Activated naive CD8-positive, alpha-beta T cell treated with anti-CD3 and anti-CD28 coated beads, Interleukin-2, amount 10 ng/mL, durations not matched to agents 7 days and 5 days (primary cell): ENCODE measurements around the gene OR51E2. TPM values are rescaled to one million over a fixed set of nuclear protein-coding genes. Genes with fewer than 3 reads are reported as not detected.

Experiments used
- ATAC-seq: fragments of 150-1000 bp; cut with Tn5 transposase; one replicate; pipeline ENCODE4 v1.10.0; 2021; ENCODE audit warnings: low read depth, moderate library complexity
- POLR2A ChIA-PET: fragments of 350-600 bp; sonication (Branson Sonifier 250); formaldehyde crosslinking; loops from one replicate; lab custom pipeline; 2021; ENCODE audit warnings: antibody characterized with exemption; lab: Charles Lee
- DNase-seq: peaks from one replicate; pipeline ENCODE4 v3.0.0; 2021
- H3K27ac Mint-ChIP-seq: one replicate; pipeline ENCODE4 v1.8.0; 2022; ENCODE audit warnings: mild to moderate bottlenecking, mixed read lengths
- H3K27me3 Mint-ChIP-seq: one replicate; pipeline ENCODE4 v1.8.0; 2022; ENCODE audit warnings: mild to moderate bottlenecking, moderate library complexity, mixed read lengths
- H3K36me3 Mint-ChIP-seq: one replicate; pipeline ENCODE4 v1.8.0; 2021; ENCODE audit warnings: mild to moderate bottlenecking, mixed read lengths
- H3K4me1 Mint-ChIP-seq: one replicate; pipeline ENCODE4 v1.8.0; 2021; ENCODE audit warnings: mixed read lengths
- H3K4me3 Mint-ChIP-seq: one replicate; pipeline ENCODE4 v1.8.0; 2022; ENCODE audit warnings: mild to moderate bottlenecking, moderate library complexity, mixed read lengths
- H3K9me3 Mint-ChIP-seq: one replicate; pipeline ENCODE4 v1.8.0; 2021; ENCODE audit warnings: mixed read lengths
- total RNA-seq, 2 experiments: library from RNA; stranded (reverse); gene quantifications; one replicate each; pipeline ENCODE4 v1.2.3, GENCODE V29; 2021

The OR51E2 gene
- total RNA-seq, 2 experiments from 2014 or later = not detected

GRCh38 chr11:4682623-4683419, 14.8 kb downstream of the OR51E2 start:
- H3K36me3 Mint-ChIP-seq = no peaks in the 10 kb centered on the region
- no peaks in the 10 kb centered on the region for H3K9me3 Mint-ChIP-seq
- DNase-seq (no peak), ATAC-seq (no peak)
- POLR2A ChIA-PET = no interaction called here
- H3K4me1 Mint-ChIP-seq = no peaks in the 10 kb centered on the region
- no peaks in the 10 kb centered on the region for H3K27me3 Mint-ChIP-seq
- no peak overlapping the region for H3K27ac Mint-ChIP-seq
- H3K4me3 Mint-ChIP-seq = no peak overlapping the region

GRCh38 chr11:4680341-4680740, 17.3 kb downstream of the OR51E2 start:
- Mint-ChIP-seq H3K4me3 (no peak overlapping the region), H3K27me3 (no peaks in the 10 kb centered on the region), H3K4me1 (no peaks in the 10 kb centered on the region), H3K36me3 (no peaks in the 10 kb centered on the region), H3K9me3 (no peaks in the 10 kb centered on the region), H3K27ac (no peak overlapping the region)
- no peak for ATAC-seq
- POLR2A ChIA-PET = no interaction called here
- no peak for DNase-seq

GRCh38 chr11:4677948-4678347, 19.7 kb downstream of the OR51E2 start:
- Mint-ChIP-seq H3K9me3 (no peaks in the 10 kb centered on the region), H3K4me3 (no peak overlapping the region), H3K4me1 (no peaks in the 10 kb centered on the region), H3K36me3 (no peaks in the 10 kb centered on the region), H3K27me3 (peaks cover 2% of the 10 kb centered on the region), H3K27ac (no peak overlapping the region)
- POLR2A ChIA-PET = no interaction called here
- DNase-seq (no peak), ATAC-seq (no peak)

- peaks cover 13% of the 10 kb centered on the region for H3K27me3 Mint-ChIP-seq
- no peak for DNase-seq
- no peaks in the 10 kb centered on the region for H3K4me1 Mint-ChIP-seq
- H3K9me3 Mint-ChIP-seq = no peaks in the 10 kb centered on the region
- no peaks in the 10 kb centered on the region for H3K36me3 Mint-ChIP-seq
- no peak overlapping the region for H3K4me3 Mint-ChIP-seq
- POLR2A ChIA-PET = no interaction called here
- H3K27ac Mint-ChIP-seq = no peak overlapping the region
- ATAC-seq = no peak
Measured at GRCh38 chr11:4673781-4674180, 23.9 kb downstream of the OR51E2 start.

- no peak overlapping the region for H3K4me3 Mint-ChIP-seq
Measured at GRCh38 chr11:4672470-4672869, 25.2 kb downstream of the OR51E2 start.

GRCh38 chr11:4671741-4672140, 25.9 kb downstream of the OR51E2 start:
- peaks cover 13% of the 10 kb centered on the region for H3K27me3 Mint-ChIP-seq
- no peaks in the 10 kb centered on the region for H3K36me3 Mint-ChIP-seq
- no peak overlapping the region for H3K4me3 Mint-ChIP-seq
- H3K27ac Mint-ChIP-seq = no peak overlapping the region
- DNase-seq (no peak), ATAC-seq (no peak)
- no peaks in the 10 kb centered on the region for H3K4me1 Mint-ChIP-seq
- POLR2A ChIA-PET = no interaction called here
- no peaks in the 10 kb centered on the region for H3K9me3 Mint-ChIP-seq

More at GRCh38 chr11:4672470-4672869, 25.2 kb downstream of the OR51E2 start:
- H3K27ac Mint-ChIP-seq = no peak overlapping the region
- peaks cover 13% of the 10 kb centered on the region for H3K27me3 Mint-ChIP-seq
- DNase-seq = no peak
- H3K36me3 Mint-ChIP-seq = no peaks in the 10 kb centered on the region
- H3K9me3 Mint-ChIP-seq = no peaks in the 10 kb centered on the region
- H3K4me1 Mint-ChIP-seq = no peaks in the 10 kb centered on the region
- POLR2A ChIA-PET = no interaction called here
- ATAC-seq = no peak

GRCh38 chr11:4665424-4665823, 32.2 kb downstream of the OR51E2 start:
- Mint-ChIP-seq H3K27me3 (peaks cover 15% of the 10 kb centered on the region), H3K9me3 (no peaks in the 10 kb centered on the region), H3K4me3 (no peak overlapping the region), H3K36me3 (no peaks in the 10 kb centered on the region), H3K27ac (no peak overlapping the region), H3K4me1 (no peaks in the 10 kb centered on the region)
- no peak for DNase-seq
- POLR2A ChIA-PET = no interaction called here
- no peak for ATAC-seq

GRCh38 chr11:4664786-4665185, 32.9 kb downstream of the OR51E2 start:
- Mint-ChIP-seq H3K27ac (no peak overlapping the region), H3K36me3 (no peaks in the 10 kb centered on the region), H3K27me3 (peaks cover 18% of the 10 kb centered on the region), H3K9me3 (no peaks in the 10 kb centered on the region), H3K4me3 (no peak overlapping the region), H3K4me1 (no peaks in the 10 kb centered on the region)
- ATAC-seq = no peak
- DNase-seq = no peak
- POLR2A ChIA-PET = no interaction called here

GRCh38 chr11:4664183-4664582, 33.5 kb downstream of the OR51E2 start:
- H3K27me3 Mint-ChIP-seq = peaks cover 18% of the 10 kb centered on the region
- POLR2A ChIA-PET = no interaction called here
- H3K4me3 Mint-ChIP-seq = no peak overlapping the region
- no peak for DNase-seq
- no peak overlapping the region for H3K27ac Mint-ChIP-seq
- H3K36me3 Mint-ChIP-seq = no peaks in the 10 kb centered on the region
- no peaks in the 10 kb centered on the region for H3K9me3 Mint-ChIP-seq
- no peaks in the 10 kb centered on the region for H3K4me1 Mint-ChIP-seq
- no peak for ATAC-seq

GRCh38 chr11:4662876-4663275, 34.8 kb downstream of the OR51E2 start:
- Mint-ChIP-seq H3K27ac (no peak overlapping the region), H3K9me3 (no peaks in the 10 kb centered on the region), H3K4me3 (no peak overlapping the region), H3K36me3 (no peaks in the 10 kb centered on the region), H3K4me1 (no peaks in the 10 kb centered on the region), H3K27me3 (peaks cover 23% of the 10 kb centered on the region)
- DNase-seq (no peak), ATAC-seq (no peak)
- POLR2A ChIA-PET = no interaction called here

GRCh38 chr11:4658629-4659445, 38.8 kb downstream of the OR51E2 start:
- POLR2A ChIA-PET = no interaction called here
- H3K9me3 Mint-ChIP-seq = no peaks in the 10 kb centered on the region
- DNase-seq = no peak
- H3K36me3 Mint-ChIP-seq = no peaks in the 10 kb centered on the region
- no peak for ATAC-seq
- no peaks in the 10 kb centered on the region for H3K4me1 Mint-ChIP-seq
- H3K27ac Mint-ChIP-seq = no peak overlapping the region
- H3K27me3 Mint-ChIP-seq = peaks cover 15% of the 10 kb centered on the region
- H3K4me3 Mint-ChIP-seq = no peak overlapping the region

GRCh38 chr11:4654635-4655369, 42.9 kb downstream of the OR51E2 start:
- Mint-ChIP-seq H3K4me1 (no peaks in the 10 kb centered on the region), H3K4me3 (no peak overlapping the region), H3K27ac (no peak overlapping the region), H3K9me3 (no peaks in the 10 kb centered on the region), H3K27me3 (peaks cover 6% of the 10 kb centered on the region), H3K36me3 (no peaks in the 10 kb centered on the region)
- DNase-seq (no peak), ATAC-seq (peak; percentile 50)
- POLR2A ChIA-PET = no interaction called here

- Mint-ChIP-seq H3K27me3 (peaks cover 8% of the 10 kb centered on the region), H3K9me3 (no peaks in the 10 kb centered on the region), H3K36me3 (no peaks in the 10 kb centered on the region), H3K4me1 (no peaks in the 10 kb centered on the region), H3K27ac (no peak overlapping the region), H3K4me3 (no peak overlapping the region)
- ATAC-seq (no peak), DNase-seq (no peak)
- POLR2A ChIA-PET = no interaction called here
Measured at GRCh38 chr11:4647766-4648165, 49.9 kb downstream of the OR51E2 start.
